Stimulated activated CD4-positive, alpha-beta T cell treated with anti-CD3 and anti-CD28 coated beads, Interleukin-12 subunit alpha, Interleukin-12 subunit beta, amount 100 ng/mL, for 24 hours (primary cell): Measurements from ENCODE around the gene BIK.
"Not testable (repeated sequence)": the region's sequence is repeated elsewhere in the genome, so short reads cannot be mapped to it uniquely, and the experiment has no call there.

Experiments used
- DNase-seq, 2 experiments: peaks; one replicate each; pipeline ENCODE4 v3.0.0-alpha.2; 2020; ENCODE audit warnings: low read depth in 2 of 2

BIK gene

DNA sequence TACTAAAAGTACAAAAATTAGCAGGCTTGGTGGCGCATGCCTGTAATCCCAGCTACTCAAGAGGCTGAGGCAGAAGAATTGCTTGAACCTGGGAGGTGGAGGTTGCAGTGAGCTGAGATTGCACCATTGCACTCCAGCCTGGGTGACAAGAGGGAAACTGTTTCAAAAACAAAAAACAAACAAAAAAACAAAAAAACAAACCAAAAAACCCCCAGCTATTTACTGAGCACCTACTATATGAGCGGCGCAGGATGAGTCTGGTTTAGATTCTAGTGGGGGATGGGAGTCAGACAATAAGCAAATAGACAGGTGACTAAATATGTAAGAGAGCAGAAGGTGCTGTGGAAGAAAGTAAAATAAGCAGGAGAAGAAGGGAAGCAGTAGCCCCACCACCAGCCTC, 5.6 kb upstream of the BIK start:
- not testable (repeated sequence) for DNase-seq

DNA sequence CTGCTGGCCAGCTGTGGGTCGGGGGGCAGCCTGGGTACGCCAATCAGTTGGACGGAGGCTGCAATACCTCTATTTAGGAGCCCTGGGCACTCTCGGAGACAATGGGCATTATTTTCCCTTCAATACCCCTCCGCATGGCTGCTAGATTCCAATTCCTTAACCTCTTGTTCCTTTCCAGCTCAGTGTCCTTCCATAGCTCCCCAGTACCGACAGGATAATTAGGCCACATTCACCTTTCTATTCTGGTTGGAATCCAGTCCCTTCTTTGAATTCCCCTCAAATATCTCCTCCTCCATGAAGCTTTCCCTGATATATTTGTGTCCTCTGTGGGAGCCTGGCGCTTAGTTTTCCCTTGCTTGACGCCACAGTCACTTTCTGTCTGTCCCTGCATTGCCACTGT, 4.2 kb upstream of the BIK start:
- no peak for DNase-seq

DNA sequence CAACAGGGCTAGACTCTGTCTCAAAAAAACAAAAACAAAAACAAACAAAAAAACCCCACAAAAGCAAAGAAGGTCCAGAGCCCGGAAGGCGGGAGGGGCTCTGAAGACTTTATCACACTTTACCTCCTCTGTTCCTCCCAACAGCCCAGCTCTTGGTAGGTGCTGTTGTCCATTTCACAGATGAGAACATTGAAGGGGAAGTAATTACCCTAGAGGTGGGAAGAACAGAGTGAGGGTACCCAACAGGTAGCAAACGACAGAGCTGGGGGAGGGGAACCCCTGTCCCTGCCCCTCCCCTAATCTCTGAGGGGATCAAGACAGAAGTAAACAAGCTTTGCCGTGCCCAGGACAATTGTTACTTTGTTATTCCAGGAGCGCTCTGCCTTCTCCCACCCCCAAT, 1.0 kb upstream of the BIK start:
- DNase-seq, result no peak

DNA sequence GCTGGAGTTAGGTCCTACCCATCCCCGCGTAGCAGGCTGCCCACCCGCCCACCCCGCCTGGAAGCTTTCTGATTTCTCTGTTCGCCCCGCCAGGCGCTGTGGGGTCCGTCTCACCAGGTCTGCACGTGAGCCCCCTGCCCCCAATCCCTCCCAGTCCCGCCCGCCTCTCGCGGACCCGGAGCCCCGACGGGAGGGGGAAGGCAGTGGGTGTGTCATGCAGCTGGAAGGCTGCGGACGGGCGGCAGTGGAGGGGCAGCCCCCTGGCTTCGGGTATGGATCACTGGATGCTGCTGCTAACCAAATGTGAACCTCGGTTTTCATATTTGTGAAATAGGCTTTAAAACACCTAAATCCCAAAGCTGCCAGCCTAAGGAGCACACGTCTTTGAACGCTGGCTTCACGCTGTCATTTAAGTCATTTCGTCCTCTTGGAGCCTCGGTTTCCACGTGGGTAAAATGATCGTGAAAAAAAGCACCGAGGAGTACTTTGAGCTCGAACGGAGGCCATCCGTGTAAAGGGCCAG, 568 bp upstream of the BIK start:
- no peak for DNase-seq

DNA sequence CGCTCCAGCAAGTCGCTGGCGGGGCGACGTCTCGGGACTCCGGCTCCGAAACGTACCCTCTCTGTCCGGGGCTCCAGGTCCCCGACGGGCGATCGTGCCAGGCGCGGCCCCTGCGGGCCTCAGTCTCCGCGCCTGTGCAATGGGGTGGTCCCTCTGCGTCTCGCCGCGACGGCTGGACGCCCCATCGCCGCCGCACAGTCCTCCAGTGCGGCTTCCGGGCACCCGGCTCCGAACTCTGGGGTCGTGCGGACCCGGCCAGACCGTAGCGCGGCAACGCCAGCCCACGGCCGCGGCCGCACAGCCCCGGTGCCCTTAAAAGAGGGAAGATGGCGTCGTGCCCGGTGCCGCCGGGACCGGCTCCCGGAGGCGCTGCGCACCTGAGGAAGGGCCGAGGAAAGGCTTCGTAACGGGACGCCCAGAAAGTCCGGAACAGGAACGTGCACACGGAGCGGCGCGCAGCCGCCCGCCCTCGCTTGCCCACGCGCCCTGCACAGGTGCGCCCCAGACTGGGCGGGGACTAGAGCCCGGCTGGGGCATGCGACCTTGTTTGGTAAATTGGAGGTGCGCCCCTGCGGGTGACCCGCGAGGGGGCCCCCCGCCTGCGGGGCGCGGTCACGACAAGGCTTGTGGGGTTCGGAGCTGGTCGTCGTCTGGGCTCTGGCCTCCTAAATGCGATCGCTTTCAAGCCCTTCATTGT, 525 bp downstream of the BIK start:
- no peak for DNase-seq

DNA sequence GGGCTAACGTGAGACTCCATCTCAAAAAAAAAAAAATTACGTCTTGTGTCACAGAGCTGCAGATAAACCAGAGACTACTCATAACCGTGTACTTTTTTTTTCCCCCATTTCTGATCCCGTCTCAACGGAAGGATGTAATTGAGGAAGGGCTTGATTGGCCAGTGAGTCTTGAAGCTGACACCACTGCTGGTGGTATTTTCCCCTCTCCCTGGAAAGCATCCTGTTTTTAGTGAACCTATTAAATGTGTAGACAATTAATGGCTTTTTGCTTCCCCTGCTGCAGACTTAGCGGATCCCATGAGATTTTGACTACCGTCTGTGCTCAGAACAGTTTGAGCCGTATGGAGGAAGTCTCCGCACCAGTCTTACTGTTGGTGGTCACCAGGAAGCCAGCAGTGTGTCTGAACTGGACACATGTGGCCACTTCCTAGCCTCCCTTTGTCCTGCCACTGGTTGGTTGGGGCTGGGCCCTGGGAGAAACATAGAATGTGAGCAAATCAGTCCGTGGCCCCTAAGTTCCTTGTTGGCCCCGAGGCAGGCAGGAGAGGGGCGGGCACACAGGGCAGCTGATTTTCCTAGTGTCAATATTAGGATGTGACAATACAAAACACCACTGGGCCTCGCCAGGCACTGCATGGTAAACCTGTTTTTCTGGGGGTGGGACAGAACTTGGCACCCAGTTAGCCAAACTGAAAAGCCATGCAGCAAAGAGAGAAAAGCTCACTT, 3.1 kb downstream of the BIK start:
- DNase-seq, result no peak

DNA sequence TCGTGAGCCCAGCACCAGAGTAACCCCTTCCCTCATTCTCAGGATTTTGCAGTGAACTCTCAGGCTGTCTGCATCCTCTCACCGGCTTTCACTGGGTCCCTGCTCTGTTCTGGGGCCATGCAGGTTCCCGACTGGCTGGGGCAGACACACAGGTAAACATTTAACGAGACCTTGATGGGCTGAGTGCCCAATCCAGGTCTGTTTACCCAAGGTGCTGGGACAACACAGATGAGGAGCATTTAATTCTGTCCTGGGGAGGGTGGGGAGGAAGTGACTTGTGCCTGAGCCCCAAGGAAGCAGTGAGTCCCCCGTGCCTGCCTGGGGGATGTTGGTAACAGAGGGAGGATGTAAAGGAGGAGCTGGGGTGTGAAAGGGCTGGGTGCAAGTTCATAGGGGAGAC, 4.4 kb downstream of the BIK start:
- no peak for DNase-seq

DNA sequence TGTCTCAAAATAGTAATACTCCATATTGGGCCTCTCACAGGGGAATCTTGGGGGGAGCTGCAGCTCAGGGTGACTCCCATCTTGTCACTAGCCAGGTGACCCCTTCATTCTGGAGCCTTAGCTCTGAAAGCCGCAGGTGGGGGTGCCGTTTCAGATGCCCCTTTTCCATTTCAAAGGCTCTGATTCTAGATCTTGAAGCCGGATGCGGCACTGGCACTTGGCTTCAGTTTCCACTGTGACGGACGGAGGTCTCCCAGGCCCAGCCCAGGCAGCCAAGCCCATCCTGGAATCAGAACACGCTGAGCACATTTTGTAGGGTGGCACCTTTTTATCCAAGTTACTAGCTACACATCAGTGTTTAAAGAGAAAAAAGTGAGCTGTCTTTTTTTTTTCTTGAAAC, 6.4 kb downstream of the BIK start:
- DNase-seq, result no peak

DNA sequence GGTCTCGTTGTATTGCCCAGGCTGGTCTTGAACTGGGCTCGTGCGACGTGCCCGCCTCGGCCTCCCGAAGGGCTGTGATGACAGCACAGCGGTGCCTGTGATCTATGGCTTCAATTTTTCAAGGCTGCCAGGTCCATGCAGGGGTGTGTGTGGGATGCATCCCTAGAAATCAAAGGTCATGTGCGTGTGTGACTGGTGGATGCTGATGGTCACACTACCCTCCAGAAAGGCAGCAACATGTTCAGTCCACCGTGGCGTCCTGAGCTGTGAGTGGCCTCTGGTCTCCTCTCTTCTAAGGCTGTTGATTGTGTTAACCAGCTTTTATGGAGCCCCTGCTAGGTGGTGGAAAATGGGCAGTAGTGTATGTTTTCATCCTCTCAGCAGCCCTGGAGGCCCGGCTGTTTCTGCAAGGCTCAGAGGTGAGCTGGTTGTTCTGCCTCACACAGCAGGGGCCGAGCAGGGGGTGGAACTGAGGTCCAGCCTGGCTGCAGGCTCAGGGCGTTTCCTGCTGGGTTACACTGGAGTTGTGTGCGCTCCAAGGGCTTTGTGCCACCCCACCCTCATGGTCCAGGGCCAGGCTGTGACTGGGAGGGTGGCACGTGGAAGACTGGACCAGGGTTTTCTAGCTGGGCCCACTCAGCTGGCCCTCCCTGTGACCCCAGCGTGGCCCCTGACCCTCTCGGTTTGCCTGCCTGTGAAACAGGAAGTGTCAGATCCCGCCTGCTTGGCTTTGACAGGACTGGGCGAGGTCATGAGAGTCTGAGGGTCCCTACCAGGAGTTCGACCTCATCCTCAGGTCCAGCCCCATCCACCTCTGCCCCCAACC, 7.7 kb downstream of the BIK start:
- no peak for DNase-seq

DNA sequence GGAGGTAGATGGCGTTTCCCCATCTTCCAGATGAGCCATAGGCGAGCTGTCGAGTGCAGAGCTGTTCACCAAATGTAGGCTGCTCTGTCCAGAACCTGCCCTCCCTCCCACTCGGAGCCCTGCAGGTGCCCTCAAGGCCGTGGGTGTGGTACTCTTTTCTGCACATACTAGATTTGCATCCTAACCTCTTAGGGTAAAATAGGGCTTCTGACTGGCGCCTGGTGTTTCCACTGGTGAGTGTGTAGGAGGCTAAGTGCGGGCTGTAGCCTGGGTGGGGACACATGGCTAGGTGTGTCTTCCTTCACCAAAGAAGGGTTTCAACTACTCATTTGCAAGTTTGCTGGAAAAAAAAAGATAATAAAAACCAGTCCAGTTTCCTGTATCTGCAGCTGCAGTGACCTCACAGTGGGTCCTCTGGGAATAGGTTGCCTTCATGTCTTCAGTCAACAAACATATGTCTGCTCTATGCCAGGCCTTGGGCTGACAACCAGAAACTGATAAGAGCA, 8.5 kb downstream of the BIK start:
- DNase-seq, result no peak

DNA sequence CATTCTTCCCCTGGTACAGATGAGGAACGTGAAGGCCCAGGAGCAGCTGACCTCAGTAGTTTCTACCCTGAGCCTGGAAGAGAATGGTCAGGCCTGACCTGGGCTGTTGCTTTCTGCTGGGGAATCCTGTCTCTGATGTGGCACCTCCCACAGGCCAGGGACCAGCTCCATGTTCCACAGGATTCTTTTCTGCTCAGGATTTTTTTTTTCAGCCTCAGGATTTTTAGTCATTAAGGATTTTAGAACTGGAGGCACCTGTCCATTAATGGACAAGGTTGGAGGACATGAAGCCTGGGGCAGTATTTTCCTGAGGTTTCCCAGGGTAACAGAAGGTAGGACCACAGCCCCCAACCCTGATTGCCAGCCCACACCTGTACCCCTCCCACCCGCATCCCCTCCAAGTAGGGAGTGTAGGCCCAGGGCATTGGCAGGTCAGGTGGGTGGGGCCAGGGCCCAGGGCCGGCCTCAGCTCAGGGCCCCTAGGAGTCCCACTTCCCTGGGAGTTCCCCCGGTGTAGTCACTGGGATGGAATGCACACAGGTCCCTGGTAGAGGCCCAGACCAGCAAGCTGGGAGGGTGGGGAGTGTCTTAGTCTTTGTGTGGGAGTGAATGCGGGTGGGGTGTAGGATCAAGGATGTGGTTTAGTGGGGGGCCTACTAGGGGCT, 16.1 kb downstream of the BIK start:
- DNase-seq, result no peak

DNA sequence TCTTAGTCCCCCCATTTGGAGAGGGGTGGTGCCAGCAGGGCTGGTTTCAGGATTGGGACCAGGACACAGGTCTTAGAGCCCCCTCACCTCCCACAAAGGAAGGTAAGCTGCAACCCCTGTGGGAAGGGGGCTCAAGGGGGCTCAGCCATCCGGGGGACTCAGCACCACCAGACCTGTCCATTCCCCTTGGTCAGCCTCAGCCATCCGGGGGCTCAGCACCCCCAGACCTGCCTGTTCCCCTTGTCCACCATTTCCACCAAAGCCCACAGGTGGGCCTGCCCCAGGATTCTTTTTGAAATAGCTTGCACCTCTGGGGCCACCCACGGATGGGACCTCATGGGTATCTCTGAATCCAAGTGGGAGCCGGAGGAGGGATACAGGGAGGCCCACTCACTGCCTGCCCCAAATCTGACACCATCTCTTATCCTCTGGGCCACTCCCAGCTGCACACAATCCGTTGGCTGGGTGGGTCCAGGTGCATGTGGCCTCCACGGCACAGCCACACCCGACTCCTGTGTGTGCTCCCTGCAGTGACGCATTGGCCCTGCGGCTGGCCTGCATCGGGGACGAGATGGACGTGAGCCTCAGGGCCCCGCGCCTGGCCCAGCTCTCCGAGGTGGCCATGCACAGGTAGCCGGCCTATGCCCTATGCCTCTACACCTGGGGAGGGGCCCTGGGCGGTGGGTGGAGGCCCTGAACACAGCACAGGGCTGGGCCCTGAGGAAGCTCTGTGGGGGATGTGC, 16.8 kb downstream of the BIK start:
- no peak for DNase-seq

DNA sequence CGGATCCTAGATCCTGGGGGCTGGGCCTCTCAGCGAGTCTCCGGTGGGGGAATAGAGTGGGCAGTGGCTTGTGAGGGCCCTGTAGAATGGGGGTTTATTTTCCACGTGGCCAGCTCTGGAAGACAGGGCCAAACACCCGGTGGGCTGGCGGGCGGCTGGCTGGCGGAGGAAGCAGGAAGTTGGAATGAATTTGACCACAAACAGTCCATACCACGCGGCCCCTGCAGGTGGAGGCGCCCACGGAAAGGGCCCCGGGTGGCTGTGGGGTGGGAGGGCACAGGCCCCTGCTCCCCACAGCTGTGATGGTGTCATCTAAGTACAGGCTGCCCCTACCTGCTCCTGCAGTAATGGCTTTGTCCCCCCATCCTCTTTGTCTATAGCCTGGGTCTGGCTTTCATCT, 17.6 kb downstream of the BIK start:
- DNase-seq, result no peak

DNA sequence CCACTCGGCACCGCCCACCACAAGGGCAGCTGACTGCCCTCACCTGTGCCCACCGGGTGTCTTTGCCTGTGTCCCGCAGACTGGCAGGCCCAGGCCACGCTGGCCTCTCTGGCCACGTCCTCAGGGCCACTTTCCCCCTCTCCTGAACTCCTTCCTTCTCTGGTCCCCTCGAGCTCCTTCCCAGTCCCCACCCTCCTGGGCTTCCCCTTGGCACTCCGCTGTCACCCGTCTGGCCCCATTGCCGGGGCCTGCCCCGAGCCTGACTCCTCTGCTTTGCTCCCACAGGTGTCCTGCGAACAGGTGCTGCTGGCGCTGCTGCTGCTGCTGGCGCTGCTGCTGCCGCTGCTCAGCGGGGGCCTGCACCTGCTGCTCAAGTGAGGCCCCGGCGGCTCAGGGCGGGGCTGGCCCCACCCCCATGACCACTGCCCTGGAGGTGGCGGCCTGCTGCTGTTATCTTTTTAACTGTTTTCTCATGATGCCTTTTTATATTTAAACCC, 18.4 kb downstream of the BIK start:
- DNase-seq, result no peak

DNA sequence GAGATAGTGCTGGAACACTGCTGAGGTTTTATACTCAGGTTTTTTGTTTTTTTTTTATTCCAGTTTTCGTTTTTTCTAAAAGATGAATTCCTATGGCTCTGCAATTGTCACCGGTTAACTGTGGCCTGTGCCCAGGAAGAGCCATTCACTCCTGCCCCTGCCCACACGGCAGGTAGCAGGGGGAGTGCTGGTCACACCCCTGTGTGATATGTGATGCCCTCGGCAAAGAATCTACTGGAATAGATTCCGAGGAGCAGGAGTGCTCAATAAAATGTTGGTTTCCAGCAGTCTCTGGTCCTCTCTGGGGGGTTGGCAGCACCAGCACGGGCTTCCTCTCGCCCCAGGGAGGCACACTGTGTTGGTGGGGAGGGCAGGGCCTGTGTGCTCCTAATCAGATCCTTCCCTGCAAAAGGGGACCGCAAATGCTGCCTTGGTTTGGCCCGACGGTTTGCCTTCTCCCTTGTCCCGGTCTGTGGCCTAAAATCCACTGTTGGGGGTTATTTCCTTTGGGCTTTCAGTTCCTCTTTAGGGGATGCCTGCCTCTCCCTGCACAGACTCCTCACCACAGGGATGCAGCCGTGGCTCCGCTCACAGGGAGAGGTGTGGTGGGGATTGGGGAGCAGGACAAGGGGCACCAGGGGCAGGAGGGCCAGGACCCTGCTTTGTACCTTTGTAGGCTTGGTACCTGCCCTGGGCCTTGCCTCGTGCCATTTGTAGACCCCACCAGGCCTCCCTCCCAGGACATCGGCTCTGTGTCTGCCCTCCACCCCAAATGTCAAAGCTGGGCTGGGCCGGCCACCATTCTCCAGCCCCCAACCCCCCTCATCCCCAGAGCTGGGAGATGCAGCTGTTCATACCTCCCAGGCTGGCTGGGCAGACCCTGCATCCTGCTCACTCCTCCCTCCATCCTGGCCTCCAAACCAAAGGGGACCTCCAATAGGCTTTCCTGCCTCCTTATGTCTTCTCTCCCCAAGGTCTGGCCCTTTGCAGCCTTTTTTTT, 19.2 kb downstream of the BIK start:
- no peak for DNase-seq

DNA sequence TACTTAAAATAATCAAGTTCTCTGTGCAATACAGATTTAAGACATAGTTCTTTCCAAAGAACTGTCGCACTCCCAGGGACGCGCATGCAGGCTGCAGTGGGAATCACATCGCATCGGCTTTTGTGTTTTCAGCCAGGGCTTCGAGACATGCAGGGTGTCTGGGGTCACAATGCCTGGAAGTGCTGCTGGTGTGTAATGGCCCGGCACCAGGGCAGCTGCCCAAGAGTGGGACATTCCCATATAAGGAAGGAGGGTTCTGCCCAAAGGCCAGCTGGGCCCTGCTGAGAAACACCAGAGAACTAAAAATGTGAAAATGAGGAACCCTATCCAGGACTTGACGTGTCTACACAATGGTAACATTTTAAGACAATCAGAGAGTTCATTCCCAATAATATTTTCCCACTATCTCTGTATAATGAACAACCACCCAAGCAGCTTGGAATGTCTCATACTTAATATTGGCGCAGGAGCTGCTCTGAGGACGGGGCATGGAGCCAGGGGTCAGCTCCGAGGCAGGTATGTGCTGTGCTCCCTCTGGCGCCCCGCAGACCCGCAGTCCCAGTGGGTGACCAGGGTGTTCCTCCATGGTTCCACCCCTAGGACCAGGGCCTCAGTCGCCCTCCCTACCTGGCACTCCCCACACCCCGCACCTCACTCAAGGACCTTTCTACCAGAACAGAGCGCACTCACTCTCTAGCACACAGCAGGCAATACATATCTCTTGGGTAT, 21.4 kb downstream of the BIK start:
- no peak for DNase-seq

DNA sequence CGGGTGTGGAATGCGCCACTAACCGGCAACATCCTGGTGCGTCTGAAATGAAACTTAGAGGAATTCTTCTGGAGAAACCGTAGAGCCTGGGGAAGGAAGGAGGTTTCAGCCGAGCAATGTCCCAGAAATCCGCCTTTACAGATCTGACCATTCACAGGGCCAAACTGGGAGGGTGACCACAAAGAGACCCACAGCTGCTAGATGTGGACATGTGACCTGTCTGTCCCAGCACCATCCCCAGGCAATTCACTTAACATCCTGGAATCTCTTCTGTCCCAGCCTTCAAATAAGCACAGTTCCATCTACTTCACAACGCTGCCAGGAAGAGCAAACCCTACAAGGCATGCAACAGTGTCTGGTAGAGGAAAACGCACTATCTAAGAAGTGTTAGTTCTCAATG, 22.9 kb downstream of the BIK start:
- DNase-seq, result no peak

DNA sequence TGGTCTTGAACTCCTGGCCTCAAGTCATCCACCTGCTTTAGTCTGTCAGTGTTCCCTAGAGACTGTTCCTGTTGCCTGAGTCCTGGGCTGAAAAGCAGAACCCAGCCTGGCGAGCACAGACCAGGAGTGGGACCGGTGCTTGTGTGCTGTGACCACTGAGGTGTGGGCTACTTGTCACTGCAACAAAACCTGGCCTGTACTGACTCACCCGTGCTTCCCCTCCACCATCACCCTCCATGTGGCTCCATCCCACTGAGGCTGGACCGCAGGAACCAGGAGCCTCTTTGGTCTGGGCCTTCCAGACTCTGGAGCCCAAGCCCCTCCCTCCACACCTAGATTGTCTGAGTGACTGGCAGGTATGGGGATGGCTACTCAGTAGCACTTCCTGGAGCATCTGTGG, 24.0 kb downstream of the BIK start:
- DNase-seq, result no peak

DNA sequence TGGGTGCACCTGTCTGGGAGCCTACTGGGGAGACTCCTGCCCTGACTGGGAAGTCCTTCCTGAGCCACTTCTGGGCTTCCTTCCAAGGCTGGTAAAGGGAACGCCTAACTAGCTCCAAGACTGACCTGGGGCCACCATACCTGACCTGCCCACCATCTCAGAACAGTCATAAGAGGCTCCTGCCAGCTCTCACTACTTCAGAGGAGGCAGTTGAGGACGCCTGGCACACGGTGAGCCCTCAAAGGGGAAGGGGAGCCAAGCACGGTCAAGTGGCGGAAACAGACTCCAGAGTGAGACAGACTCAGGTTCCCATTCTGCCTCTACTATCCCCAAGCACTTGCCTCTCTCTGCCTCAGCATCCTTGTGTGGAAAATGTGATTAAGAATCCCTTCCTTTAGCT, 25.0 kb downstream of the BIK start:
- DNase-seq, result no peak
